Measurements from ENCODE around the gene CHGA. TPM values are rescaled to one million over a fixed set of nuclear protein-coding genes. Genes with fewer than 3 reads are reported as not detected.

CHGA gene
- total RNA-seq, 1 experiment from 2014 or later: not detected

DNA sequence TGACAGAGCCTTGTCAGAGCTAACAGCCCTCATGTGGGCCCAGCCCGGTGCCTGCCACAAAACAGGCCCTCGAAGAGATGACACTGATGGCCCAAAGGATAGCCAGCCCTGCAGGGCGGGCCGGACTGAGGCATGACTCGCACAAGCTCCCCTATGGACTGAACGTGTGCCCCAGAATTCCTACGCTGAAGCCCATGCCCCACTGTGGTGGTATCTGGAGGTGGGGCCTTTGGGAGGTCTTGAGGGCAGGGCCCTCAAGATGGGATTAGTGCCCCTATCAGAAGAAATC is 38.6 kb downstream of the CHGA start:
- no TSS peak for BruUV-seq (replicated peaks)
- H3K4me2 ChIP-seq (ENCODE audit: low read length): peak overlapping the region; percentile 76
- RAD21 ChIA-PET (ENCODE audit: low non-redundant PET in 1 of 2, low total read pairs in 2 of 2, uncharacterized antibody in 2 of 2, unreplicated experiment in 2 of 2): no interaction called here
- no peaks in the 10 kb centered on the region for H3K27me3 ChIP-seq (ENCODE audit: insufficient read depth, low read length)
- no peaks in the 10 kb centered on the region for H3K9me3 ChIP-seq (ENCODE audit: control insufficient read depth in 1 of 2, insufficient read depth in 1 of 2, low read depth in 1 of 2, low read length in 2 of 2)
- H2AFZ ChIP-seq (ENCODE audit: low read depth, low read length, poor library complexity, severe bottlenecking): no peak overlapping the region
- DNase-seq (ENCODE audit: low read depth, low spot score): no peak
- peak overlapping the region; percentile 46 for H3K9ac ChIP-seq (ENCODE audit: low read length)
- H3K27ac ChIP-seq (ENCODE audit: low read depth, low read length): no peak overlapping the region
- CTCF ChIA-PET: interaction anchor here (1.5 kb wide), 1 partner anchor 9 kb away, joined by 5 read pairs; no protein-coding TSS in a partner anchor
- H3K9me2 ChIP-seq (ENCODE audit: insufficient read depth): no peaks in the 10 kb centered on the region
- H3K79me2 ChIP-seq (ENCODE audit: insufficient read depth, low read length): peaks cover 4% of the 10 kb centered on the region; the same call in 1 of the 2 replicates
- POLR2A ChIA-PET: no interaction called here
- no peaks in the 10 kb centered on the region for H4K20me1 ChIP-seq (ENCODE audit: insufficient read depth)
- H3K36me3 ChIP-seq (ENCODE audit: control insufficient read depth in 1 of 2, insufficient read depth in 2 of 2, low read length in 2 of 2): peaks cover 0 to 5% of the 10 kb centered on the region in 2 experiments; a peak in 2 of 4 replicates
- H3K4me3 ChIP-seq (replicated peaks in 1 of 2; ENCODE audit: low read depth in 1 of 2, low read length in 2 of 2): peak overlapping the region in 1 of 2 experiments; percentile 22; a peak in 1 of 4 replicates
- TF ChIP-seq EGR1 (IDR thresholded peaks at IDR 0.05; ENCODE audit: low read depth) (no peak), EZH2 (IDR thresholded peaks at IDR 0.05) (no peak)
- peak; percentile 69; the same call in 1 of the 2 replicates for ATAC-seq
- intact Hi-C loops (cut with micrococcal nuclease): no loop called here
- peaks cover 13 to 45% of the 10 kb centered on the region in 2 experiments for H3K4me1 ChIP-seq (ENCODE audit: control insufficient read depth in 1 of 2, insufficient read depth in 2 of 2, low read length in 2 of 2)

GRCh38 chr14:92962031-92962830 is 39.3 kb downstream of the CHGA start:
- no peaks in the 10 kb centered on the region for H3K9me2 ChIP-seq (ENCODE audit: insufficient read depth)
- no peaks in the 10 kb centered on the region for H3K9me3 ChIP-seq (ENCODE audit: control insufficient read depth in 1 of 2, insufficient read depth in 1 of 2, low read depth in 1 of 2, low read length in 2 of 2)
- BruUV-seq (replicated peaks): no TSS peak
- no peak overlapping the region for H2AFZ ChIP-seq (ENCODE audit: low read depth, low read length, poor library complexity, severe bottlenecking)
- H3K79me2 ChIP-seq (ENCODE audit: insufficient read depth, low read length): peaks cover 4% of the 10 kb centered on the region; the same call in 1 of the 2 replicates
- peak overlapping the region; percentile 76 for H3K4me2 ChIP-seq (ENCODE audit: low read length)
- ChIA-PET RAD21 (ENCODE audit: low non-redundant PET in 1 of 2, low total read pairs in 2 of 2, uncharacterized antibody in 2 of 2, unreplicated experiment in 2 of 2) (no interaction called here), CTCF (interaction anchor here (1.5 kb wide), 1 partner anchor 10 kb away, joined by 5 read pairs; no protein-coding TSS in a partner anchor), POLR2A (no interaction called here)
- intact Hi-C loops (cut with micrococcal nuclease): no loop called here
- H3K27ac ChIP-seq (ENCODE audit: low read depth, low read length): no peak overlapping the region
- no peaks in the 10 kb centered on the region for H3K27me3 ChIP-seq (ENCODE audit: insufficient read depth, low read length)
- peak overlapping the region; percentile 46; the same call in 1 of the 2 replicates for H3K9ac ChIP-seq (ENCODE audit: low read length)
- peaks cover 13 to 45% of the 10 kb centered on the region in 2 experiments for H3K4me1 ChIP-seq (ENCODE audit: control insufficient read depth in 1 of 2, insufficient read depth in 2 of 2, low read length in 2 of 2)
- H3K36me3 ChIP-seq (ENCODE audit: control insufficient read depth in 1 of 2, insufficient read depth in 2 of 2, low read length in 2 of 2): peaks cover 0 to 5% of the 10 kb centered on the region in 2 experiments; a peak in 2 of 4 replicates
- no peak for DNase-seq (ENCODE audit: low read depth, low spot score)
- no peaks in the 10 kb centered on the region for H4K20me1 ChIP-seq (ENCODE audit: insufficient read depth)
- ATAC-seq: no peak; the same call in 1 of the 2 replicates
- H3K4me3 ChIP-seq (replicated peaks in 1 of 2; ENCODE audit: low read depth in 1 of 2, low read length in 2 of 2): no peak overlapping the region
- TF ChIP-seq SIN3A (IDR thresholded peaks at IDR 0.05; ENCODE audit: low read depth) (no peak), ATF3 (IDR thresholded peaks at IDR 0.05) (no peak), EGR1 (IDR thresholded peaks at IDR 0.05; ENCODE audit: low read depth) (no peak), POLR2AphosphoS5 (IDR thresholded peaks at IDR 0.05; ENCODE audit: low read depth, low read length) (no peak), SRF (IDR thresholded peaks at IDR 0.05; ENCODE audit: low read depth) (no peak), REST (IDR thresholded peaks at IDR 0.05; ENCODE audit: low read depth) (no peak), ZBTB33 (IDR thresholded peaks at IDR 0.05; ENCODE audit: extremely low read depth, insufficient replicate concordance, low read length) (no peak), CEBPB (IDR thresholded peaks at IDR 0.05; ENCODE audit: low read depth) (no peak)
- TF ChIP-seq, protein P1, sequence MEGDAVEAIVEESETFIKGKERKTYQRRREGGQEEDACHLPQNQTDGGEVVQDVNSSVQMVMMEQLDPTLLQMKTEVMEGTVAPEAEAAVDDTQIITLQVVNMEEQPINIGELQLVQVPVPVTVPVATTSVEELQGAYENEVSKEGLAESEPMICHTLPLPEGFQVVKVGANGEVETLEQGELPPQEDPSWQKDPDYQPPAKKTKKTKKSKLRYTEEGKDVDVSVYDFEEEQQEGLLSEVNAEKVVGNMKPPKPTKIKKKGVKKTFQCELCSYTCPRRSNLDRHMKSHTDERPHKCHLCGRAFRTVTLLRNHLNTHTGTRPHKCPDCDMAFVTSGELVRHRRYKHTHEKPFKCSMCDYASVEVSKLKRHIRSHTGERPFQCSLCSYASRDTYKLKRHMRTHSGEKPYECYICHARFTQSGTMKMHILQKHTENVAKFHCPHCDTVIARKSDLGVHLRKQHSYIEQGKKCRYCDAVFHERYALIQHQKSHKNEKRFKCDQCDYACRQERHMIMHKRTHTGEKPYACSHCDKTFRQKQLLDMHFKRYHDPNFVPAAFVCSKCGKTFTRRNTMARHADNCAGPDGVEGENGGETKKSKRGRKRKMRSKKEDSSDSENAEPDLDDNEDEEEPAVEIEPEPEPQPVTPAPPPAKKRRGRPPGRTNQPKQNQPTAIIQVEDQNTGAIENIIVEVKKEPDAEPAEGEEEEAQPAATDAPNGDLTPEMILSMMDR (IDR thresholded peaks at IDR 0.05 in 2 of 3, conservative IDR thresholded peaks at IDR 0.05 in 1 of 3; ENCODE audit: borderline replicate concordance in 1 of 3, insufficient read depth in 1 of 3, low read depth in 2 of 3, low read length in 2 of 3): no peak

Data from HCT116 (cell line).